HepG2 (cell line): ENCODE results near the gene TNKS1BP1. TPM values are rescaled to one million over a fixed set of nuclear protein-coding genes. Genes with fewer than 3 reads are reported as not detected.
A peak's percentile ranks its signal among the peaks of the same experiment; 100 is the strongest.

Experiments used
- ATF5 ChIP-seq: sonication (generic); formaldehyde crosslinking; IDR thresholded peaks from 2 replicates; pipeline ENCODE4 v1.4.0; 2020; ENCODE audit warnings: mild to moderate bottlenecking, low read depth, missing genetic modification reagents
- GABPB1 ChIP-seq: IDR thresholded peaks from 2 replicates; pipeline ENCODE4 v1.6.1; 2016; ENCODE audit warnings: mild to moderate bottlenecking, missing genetic modification reagents, moderate library complexity, missing compliant biosample characterization
- GPN1 ChIP-seq: sonication (generic); formaldehyde crosslinking; IDR thresholded peaks from 2 replicates; pipeline ENCODE4 v1.5.1; 2020; ENCODE audit warnings: missing genetic modification reagents, borderline replicate concordance
- HMGA1 ChIP-seq: sonication (generic); formaldehyde crosslinking; conservative IDR thresholded peaks from 2 replicates; pipeline ENCODE4 v1.4.0; 2020; ENCODE audit warnings: missing genetic modification reagents
- JUND ChIP-seq: sonication (generic); formaldehyde crosslinking; IDR thresholded peaks from 2 replicates; pipeline ENCODE4 v1.8.0; 2022; ENCODE audit warnings: mild to moderate bottlenecking, missing genetic modification reagents
- KAT7 ChIP-seq: IDR thresholded peaks from 2 replicates; pipeline ENCODE4 v1.6.1; 2018; ENCODE audit warnings: borderline replicate concordance, missing compliant biosample characterization
- RBFOX2 ChIP-seq: fragments of 200-400 bp; formaldehyde crosslinking; IDR thresholded peaks from 2 replicates; pipeline ENCODE4 v1.6.1; 2017; ENCODE audit warnings: low read depth, mild to moderate bottlenecking, low read length
- SALL2 ChIP-seq: sonication (generic); formaldehyde crosslinking; IDR thresholded peaks from 2 replicates; pipeline ENCODE4 v1.8.1; 2023; ENCODE audit warnings: mild to moderate bottlenecking, missing genetic modification reagents, inconsistent platforms
- SMAD9 ChIP-seq: sonication (generic); formaldehyde crosslinking; IDR thresholded peaks from 2 replicates; pipeline ENCODE4 v1.5.1; 2020; ENCODE audit warnings: mild to moderate bottlenecking, missing genetic modification reagents
- SNAI1 ChIP-seq: sonication (generic); formaldehyde crosslinking; IDR thresholded peaks from 2 replicates; pipeline ENCODE4 v1.5.0; 2020; ENCODE audit warnings: mild to moderate bottlenecking, missing genetic modification reagents, borderline replicate concordance
- TARDBP ChIP-seq: sonication (generic); formaldehyde crosslinking; IDR thresholded peaks from 2 replicates; pipeline ENCODE4 v1.8.0; 2022; ENCODE audit warnings: mild to moderate bottlenecking, missing genetic modification reagents
- WIZ ChIP-seq: sonication (generic); formaldehyde crosslinking; IDR thresholded peaks from 2 replicates; pipeline ENCODE4 v1.5.1; 2020; ENCODE audit warnings: mild to moderate bottlenecking, missing genetic modification reagents
- ZFX ChIP-seq: sonication (generic); formaldehyde crosslinking; IDR thresholded peaks from 2 replicates; pipeline ENCODE4 v1.4.0; 2020; ENCODE audit warnings: mild to moderate bottlenecking, low read depth, missing genetic modification reagents, moderate library complexity
- ZNF12 ChIP-seq: sonication (generic); formaldehyde crosslinking; IDR thresholded peaks from 2 replicates; pipeline ENCODE4 v1.5.0; 2020; ENCODE audit warnings: missing genetic modification reagents
- ZNF205 ChIP-seq: IDR thresholded peaks from 2 replicates; pipeline ENCODE4 v1.6.1; 2018; ENCODE audit warnings: missing biosample characterization, missing genetic modification reagents
- ZNF251 ChIP-seq: sonication (generic); formaldehyde crosslinking; IDR thresholded peaks from 2 replicates; pipeline ENCODE4 v1.9.0; 2021; ENCODE audit warnings: mild to moderate bottlenecking, missing genetic modification reagents
- ZNF292 ChIP-seq: sonication (generic); formaldehyde crosslinking; IDR thresholded peaks from 2 replicates; pipeline ENCODE4 v1.8.1; 2022; ENCODE audit warnings: mild to moderate bottlenecking, low read depth, missing genetic modification reagents, borderline replicate concordance
- ZNF354B ChIP-seq: sonication (generic); formaldehyde crosslinking; IDR thresholded peaks from 2 replicates; pipeline ENCODE4 v1.8.0; 2022; ENCODE audit warnings: mild to moderate bottlenecking, missing genetic modification reagents
- ZNF460 ChIP-seq: sonication (generic); formaldehyde crosslinking; IDR thresholded peaks from 2 replicates; pipeline ENCODE4 v1.5.1; 2020; ENCODE audit warnings: missing genetic modification reagents, mild to moderate bottlenecking, borderline replicate concordance
- ZNF577 ChIP-seq: sonication (generic); formaldehyde crosslinking; IDR thresholded peaks from 2 replicates; pipeline ENCODE4 v1.4.0; 2020; ENCODE audit warnings: mild to moderate bottlenecking, low read depth, missing genetic modification reagents, borderline replicate concordance
- ZNF616 ChIP-seq: sonication (generic); formaldehyde crosslinking; IDR thresholded peaks from 2 replicates; pipeline ENCODE4 v1.5.0; 2020; ENCODE audit warnings: low read depth, mild to moderate bottlenecking, missing genetic modification reagents
- ZNF749 ChIP-seq: sonication (generic); formaldehyde crosslinking; IDR thresholded peaks from 2 replicates; pipeline ENCODE4 v1.8.0; 2022; ENCODE audit warnings: mild to moderate bottlenecking, missing genetic modification reagents, moderate library complexity, borderline replicate concordance
- ZUFSP ChIP-seq: sonication (generic); formaldehyde crosslinking; IDR thresholded peaks from 2 replicates; pipeline ENCODE4 v1.9.0; 2021; ENCODE audit warnings: missing genetic modification reagents, mild to moderate bottlenecking, borderline replicate concordance
- polyA plus RNA-seq, 8 experiments: library from polyadenylated mRNA; depleted of rRNA in 3 of 8; stranded (reverse) in 7 of 8; unstranded in 1 of 8; fragments of >200 nt; fragmentation: Illumina TruSeq in 4 of 8; extraction: Trizol in 4 of 8; gene quantifications; 2 replicates each; pipeline versions ENCODE4 v1.2.1 to v1.2.3, GENCODE V29; 2011 to 2016; ENCODE audit warnings: low read depth in 4 of 8, missing spikeins in 1 of 8, mixed read lengths in 1 of 8; ENCODE audit not compliant: insufficient read depth in 1 of 8
- total RNA-seq, 5 experiments: library from RNA; depleted of rRNA; stranded (reverse); fragments of >200 nt; fragmentation: Illumina TruSeq; extraction: Trizol; gene quantifications; 2 replicates each; pipeline ENCODE4 v1.2.3, GENCODE V29; 2016; ENCODE audit warnings: low read depth in 1 of 5
- TF ChIP-seq, protein P1 (sequence below): sonication (generic); formaldehyde crosslinking; IDR thresholded peaks from 2 replicates; pipeline ENCODE4 v1.4.0; 2020; ENCODE audit warnings: mild to moderate bottlenecking, missing genetic modification reagents
- TF ChIP-seq, protein P2 (sequence below): sonication (generic); formaldehyde crosslinking; IDR thresholded peaks from 2 replicates; pipeline ENCODE4 v1.8.0; 2022; ENCODE audit warnings: mild to moderate bottlenecking, missing genetic modification reagents
- TF ChIP-seq, protein P3 (sequence below): sonication (generic); formaldehyde crosslinking; IDR thresholded peaks from 2 replicates; pipeline ENCODE4 v1.4.0; 2020; ENCODE audit warnings: mild to moderate bottlenecking, missing genetic modification reagents

TNKS1BP1 gene
- total and polyA plus RNA-seq, 2 of the 13 experiments (the other 11 are each of a cell fraction or from before 2014, with no cell fraction given), result 13.7 to 15.0 TPM

DNA sequence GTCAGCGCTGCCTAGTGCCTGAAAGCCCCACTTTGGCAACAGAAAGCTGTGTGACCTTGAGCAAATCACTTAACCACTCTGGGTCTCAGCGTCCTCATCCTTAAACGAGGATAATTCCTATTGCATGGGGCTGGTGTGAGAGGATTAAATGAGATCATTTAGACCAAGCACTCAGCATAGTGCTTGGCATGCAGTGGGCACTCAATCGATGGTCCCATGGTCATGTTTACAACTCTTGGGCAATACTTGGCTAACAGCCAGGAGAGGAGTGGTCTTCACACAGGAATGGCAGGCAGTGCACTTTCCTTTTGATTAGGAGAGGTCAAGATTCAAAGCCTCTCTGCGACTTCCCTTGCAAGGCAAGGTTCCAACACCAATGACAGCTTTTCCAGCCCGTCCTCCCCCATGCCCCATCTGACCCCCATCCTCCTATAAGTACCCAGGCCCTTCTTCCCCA is 14.1 kb downstream of the TNKS1BP1 start (continued):
- TF ChIP-seq ZNF12 (CRISPR knock-in tag) (no peak), ZNF251 (CRISPR knock-in tag) (no peak), ATF5 (CRISPR knock-in tag) (no peak), SNAI1 (CRISPR knock-in tag) (no peak), KAT7 (CRISPR knock-in tag) (no peak), ZNF616 (CRISPR knock-in tag) (no peak), GPN1 (CRISPR knock-in tag) (no peak), ZNF205 (CRISPR knock-in tag) (no peak), RBFOX2 (no peak), ZNF749 (CRISPR knock-in tag) (no peak), JUND (no peak), SALL2 (CRISPR knock-in tag) (no peak), ZNF577 (CRISPR knock-in tag) (no peak), WIZ (CRISPR knock-in tag) (no peak), SMAD9 (no peak), ZNF354B (CRISPR knock-in tag) (no peak), ZUFSP (CRISPR knock-in tag) (no peak), ZNF292 (peak; percentile 24; the same call in 1 of the 2 replicates), TARDBP (CRISPR knock-in tag) (0 out of 2 replicates have a peak, but pooled peaks have one; percentile 33), ZNF460 (no peak), HMGA1 (CRISPR knock-in tag) (no peak), GABPB1 (CRISPR knock-in tag) (no peak), ZFX (CRISPR knock-in tag) (no peak)
- TF ChIP-seq, protein P1, sequence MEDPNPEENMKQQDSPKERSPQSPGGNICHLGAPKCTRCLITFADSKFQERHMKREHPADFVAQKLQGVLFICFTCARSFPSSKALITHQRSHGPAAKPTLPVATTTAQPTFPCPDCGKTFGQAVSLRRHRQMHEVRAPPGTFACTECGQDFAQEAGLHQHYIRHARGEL (CRISPR knock-in tag), result no peak
- TF ChIP-seq, protein P2, sequence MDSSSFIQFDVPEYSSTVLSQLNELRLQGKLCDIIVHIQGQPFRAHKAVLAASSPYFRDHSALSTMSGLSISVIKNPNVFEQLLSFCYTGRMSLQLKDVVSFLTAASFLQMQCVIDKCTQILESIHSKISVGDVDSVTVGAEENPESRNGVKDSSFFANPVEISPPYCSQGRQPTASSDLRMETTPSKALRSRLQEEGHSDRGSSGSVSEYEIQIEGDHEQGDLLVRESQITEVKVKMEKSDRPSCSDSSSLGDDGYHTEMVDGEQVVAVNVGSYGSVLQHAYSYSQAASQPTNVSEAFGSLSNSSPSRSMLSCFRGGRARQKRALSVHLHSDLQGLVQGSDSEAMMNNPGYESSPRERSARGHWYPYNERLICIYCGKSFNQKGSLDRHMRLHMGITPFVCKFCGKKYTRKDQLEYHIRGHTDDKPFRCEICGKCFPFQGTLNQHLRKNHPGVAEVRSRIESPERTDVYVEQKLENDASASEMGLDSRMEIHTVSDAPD (CRISPR knock-in tag), result no peak
- TF ChIP-seq, protein P3, sequence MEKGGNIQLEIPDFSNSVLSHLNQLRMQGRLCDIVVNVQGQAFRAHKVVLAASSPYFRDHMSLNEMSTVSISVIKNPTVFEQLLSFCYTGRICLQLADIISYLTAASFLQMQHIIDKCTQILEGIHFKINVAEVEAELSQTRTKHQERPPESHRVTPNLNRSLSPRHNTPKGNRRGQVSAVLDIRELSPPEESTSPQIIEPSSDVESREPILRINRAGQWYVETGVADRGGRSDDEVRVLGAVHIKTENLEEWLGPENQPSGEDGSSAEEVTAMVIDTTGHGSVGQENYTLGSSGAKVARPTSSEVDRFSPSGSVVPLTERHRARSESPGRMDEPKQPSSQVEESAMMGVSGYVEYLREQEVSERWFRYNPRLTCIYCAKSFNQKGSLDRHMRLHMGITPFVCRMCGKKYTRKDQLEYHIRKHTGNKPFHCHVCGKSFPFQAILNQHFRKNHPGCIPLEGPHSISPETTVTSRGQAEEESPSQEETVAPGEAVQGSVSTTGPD (CRISPR knock-in tag), result no peak
